ENCODE results near the gene TEKT4.
"Not testable (repeated sequence)": the region's sequence is repeated elsewhere in the genome, so short reads cannot be mapped to it uniquely, and the experiment has no call there.

TEKT4 gene

GRCh38 chr2:94871226-94872087, at the start of gene TEKT4:
Gene TEKT4 (plus strand): TSS chr2:94871430. CDS start chr2:94871580, 150 bp downstream.
- DNase-seq (ENCODE audit: extremely low spot score, insufficient read length, low read depth) (no peak), FAIRE-seq (no peak)

- DNase-seq (ENCODE audit: extremely low spot score, insufficient read length, low read depth); FAIRE-seq: not testable (repeated sequence)
Measured at GRCh38 chr2:94839224-94839623, 32.0 kb upstream of the TEKT4 start.

- FAIRE-seq; DNase-seq (ENCODE audit: extremely low spot score, insufficient read length, low read depth): not testable (repeated sequence)
Measured at GRCh38 chr2:94856856-94857255, 14.4 kb upstream of the TEKT4 start.

- FAIRE-seq; DNase-seq (ENCODE audit: extremely low spot score, insufficient read length, low read depth): not testable (repeated sequence)
Measured at GRCh38 chr2:94857367-94858162, 13.7 kb upstream of the TEKT4 start.

- not testable (repeated sequence) for FAIRE-seq; DNase-seq (ENCODE audit: extremely low spot score, insufficient read length, low read depth)
Measured at GRCh38 chr2:94858163-94858888, 12.9 kb upstream of the TEKT4 start.

- FAIRE-seq: no peak
- DNase-seq (ENCODE audit: extremely low spot score, insufficient read length, low read depth): no peak
Measured at GRCh38 chr2:94861308-94862152, 9.7 kb upstream of the TEKT4 start.

GRCh38 chr2:94862903-94863302, 8.3 kb upstream of the TEKT4 start:
- DNase-seq (ENCODE audit: extremely low spot score, insufficient read length, low read depth); FAIRE-seq: not testable (repeated sequence)

GRCh38 chr2:94869131-94869530, 2.1 kb upstream of the TEKT4 start:
- DNase-seq (ENCODE audit: extremely low spot score, insufficient read length, low read depth) (no peak), FAIRE-seq (no peak)

GRCh38 chr2:94869552-94870439, 1.4 kb upstream of the TEKT4 start:
- FAIRE-seq: no peak

GRCh38 chr2:94870440-94871225, 597 bp upstream of the TEKT4 start:
- FAIRE-seq: no peak
- DNase-seq (ENCODE audit: extremely low spot score, insufficient read length, low read depth): no peak

More at GRCh38 chr2:94869552-94870439, 1.4 kb upstream of the TEKT4 start:
- no peak for DNase-seq (ENCODE audit: extremely low spot score, insufficient read length, low read depth)

- FAIRE-seq (no peak), DNase-seq (ENCODE audit: extremely low spot score, insufficient read length, low read depth) (no peak)
Measured at GRCh38 chr2:94872088-94872618, 923 bp downstream of the TEKT4 start.

GRCh38 chr2:94872676-94873361, 1.6 kb downstream of the TEKT4 start:
- DNase-seq (ENCODE audit: extremely low spot score, insufficient read length, low read depth) (no peak), FAIRE-seq (no peak)

- no peak for FAIRE-seq
- no peak for DNase-seq (ENCODE audit: extremely low spot score, insufficient read length, low read depth)
Measured at GRCh38 chr2:94873362-94874276, 2.4 kb downstream of the TEKT4 start.

- DNase-seq (ENCODE audit: extremely low spot score, insufficient read length, low read depth) (peak; percentile 71), FAIRE-seq (peak; percentile 21)
Measured at GRCh38 chr2:94874277-94874997, 3.2 kb downstream of the TEKT4 start.
